HS-27A (cell line): ENCODE results near the gene TF.
A peak's percentile ranks its signal among the peaks of the same experiment; 100 is the strongest.

ENCODE experiments used
- DNase-seq: peaks from one replicate; pipeline ENCODE4 v3.0.0-alpha.2; 2012; ENCODE audit warnings: low read depth, missing footprints

TF gene

GRCh38 chr3:133836497-133837158, 90.4 kb downstream of the TF start:
- DNase-seq = no peak

DNA sequence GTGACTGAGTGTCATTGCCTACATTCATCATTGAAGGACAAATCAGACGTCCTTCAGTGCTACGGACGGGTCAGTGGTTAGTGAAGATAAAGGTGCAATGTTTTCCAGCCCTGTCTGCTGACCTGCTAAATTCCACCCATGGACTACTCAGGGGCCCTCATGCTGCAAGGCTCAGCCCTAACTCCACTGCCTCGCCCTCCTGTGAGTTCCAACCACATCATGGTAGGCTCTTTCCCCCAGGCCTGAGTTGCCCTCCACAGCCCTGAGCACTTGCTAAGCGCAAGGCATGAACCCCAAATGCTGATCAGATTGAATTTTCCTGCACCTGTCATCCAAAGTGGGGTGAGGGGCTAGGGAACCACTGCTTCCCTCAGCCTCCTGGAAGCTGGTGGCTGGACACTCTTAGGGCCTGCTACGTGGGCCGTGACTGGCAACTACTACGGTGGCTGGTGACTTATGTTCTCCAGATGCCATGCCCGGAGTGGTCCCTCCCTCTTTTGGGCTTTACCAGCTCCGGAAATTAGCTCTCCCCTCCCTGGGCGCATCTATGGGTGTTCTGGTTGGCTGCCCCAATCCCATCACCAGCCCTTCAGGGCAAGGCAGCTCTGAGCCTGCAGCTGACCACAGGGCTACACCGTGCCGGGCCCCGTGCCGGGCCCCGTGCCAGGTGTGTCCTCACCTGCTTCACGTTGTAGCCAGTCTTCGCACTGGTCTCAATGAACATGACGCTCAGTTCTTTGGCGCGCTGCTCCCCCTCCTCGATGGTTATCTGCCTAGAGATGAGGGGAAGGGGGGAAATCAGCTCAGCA, 91.5 kb downstream of the TF start:
- DNase-seq = no peak

GRCh38 chr3:133838296-133838789, 92.2 kb downstream of the TF start:
- no peak for DNase-seq

- no peak for DNase-seq
Measured at GRCh38 chr3:133838916-133839800, 93.0 kb downstream of the TF start.

DNA sequence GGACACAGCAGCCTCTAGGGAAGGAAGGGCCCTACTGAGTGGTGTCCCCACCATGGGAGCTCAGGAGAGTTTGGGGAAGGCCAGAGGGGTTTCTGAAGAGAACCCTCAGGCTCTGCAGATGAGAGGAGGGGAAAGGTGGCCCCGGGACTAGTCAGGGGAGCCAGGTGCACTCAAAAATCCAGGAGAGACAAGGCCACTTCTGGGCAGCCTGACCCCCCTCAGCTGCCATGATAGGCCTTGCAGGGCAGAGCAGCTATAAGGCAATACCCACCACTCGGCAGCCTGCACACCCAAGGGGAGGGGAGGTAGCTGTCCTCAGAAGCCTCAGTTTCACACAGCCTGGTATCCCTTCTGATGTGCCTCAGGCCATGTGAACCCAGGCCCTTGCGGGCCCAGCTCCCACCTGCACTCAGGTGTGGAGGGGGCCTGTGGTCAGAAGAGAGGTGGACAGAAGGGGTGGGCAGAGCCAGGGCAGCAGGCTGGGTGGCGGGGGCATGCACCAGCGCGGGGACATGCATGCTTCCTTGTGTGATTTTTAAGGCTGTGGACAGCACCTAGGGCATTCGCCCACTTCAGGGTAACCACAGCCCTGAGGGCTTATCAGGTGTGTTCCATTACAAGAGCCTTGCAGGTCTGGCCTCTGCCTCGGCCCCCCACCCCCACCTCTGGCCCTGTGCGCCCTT, 94.0 kb downstream of the TF start:
- DNase-seq = no peak

- DNase-seq = no peak
Measured at GRCh38 chr3:133840767-133841166, 94.6 kb downstream of the TF start.

- no peak for DNase-seq
Measured at GRCh38 chr3:133841196-133841595, 95.0 kb downstream of the TF start.

DNA sequence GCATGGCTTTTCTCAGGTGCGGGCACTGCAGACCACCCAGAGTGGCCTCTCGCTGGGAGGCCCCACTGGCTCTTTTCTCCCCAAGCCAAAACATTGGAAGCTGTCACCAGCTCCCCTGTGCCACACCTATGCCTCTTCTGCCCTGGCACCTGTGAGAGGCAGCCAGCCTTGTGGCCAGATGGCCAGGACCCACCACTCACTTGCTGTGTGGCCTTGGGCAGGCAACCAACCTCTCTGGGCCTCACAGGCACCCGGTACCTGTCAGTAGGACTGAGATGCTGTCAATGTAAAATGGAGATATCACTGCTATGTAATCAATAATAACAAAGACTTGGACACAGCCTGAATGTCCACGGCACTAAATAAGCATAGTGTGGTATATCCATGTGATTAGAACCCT, 96.0 kb downstream of the TF start:
- DNase-seq = no peak

DNA sequence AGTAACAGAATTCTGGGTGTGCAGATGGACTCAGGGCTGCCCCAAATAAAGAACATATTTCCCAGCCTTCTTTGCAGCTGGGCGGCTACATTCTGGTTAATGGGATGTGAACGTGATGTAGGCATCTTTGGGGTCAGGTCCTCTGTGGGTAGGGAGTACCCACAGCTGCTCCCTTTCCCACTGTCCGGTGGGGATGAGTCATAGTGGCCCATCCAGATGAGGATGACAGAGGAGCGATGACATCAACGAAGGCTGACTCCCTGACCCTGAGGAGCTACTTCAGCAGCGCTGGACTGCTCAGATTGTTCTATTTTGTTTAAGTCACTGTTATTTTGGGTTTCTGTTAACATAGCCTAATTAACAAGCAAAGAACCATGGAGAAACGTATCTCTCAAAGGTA, 97.4 kb downstream of the TF start:
- DNase-seq = peak; percentile 17

DNA sequence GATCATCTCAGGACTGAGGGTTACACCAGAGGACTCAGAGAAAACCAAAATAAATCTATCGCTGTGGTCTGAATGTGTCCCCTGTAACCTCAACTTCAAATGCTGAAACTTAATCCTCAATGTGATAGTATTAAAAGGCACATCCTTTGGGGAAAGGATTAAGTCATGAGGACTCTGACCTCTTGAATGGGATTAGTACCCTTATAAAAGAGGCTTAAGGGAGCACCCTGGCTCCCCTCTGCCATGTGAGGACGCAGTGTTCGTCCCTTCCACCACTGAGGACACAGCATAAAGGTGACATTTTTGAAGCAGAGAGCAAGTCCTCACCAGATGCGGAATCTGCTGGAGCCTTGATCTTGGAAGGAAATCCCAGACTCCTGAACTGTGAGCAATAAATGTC, 98.9 kb downstream of the TF start:
- DNase-seq = no peak
